Adipocyte (in vitro differentiated cells): ENCODE data around the gene CCR6.

ENCODE experiments used
- DNase-seq: peaks from one replicate; pipeline ENCODE4 v3.0.0-alpha.2; 2015; ENCODE audit warnings: low read depth
- H3K27me3 ChIP-seq: replicated peaks from 2 replicates; pipeline ENCODE4 v1.7.0; 2013; ENCODE audit warnings: mild to moderate bottlenecking, low read length, moderate library complexity; ENCODE audit not compliant: control insufficient read depth, insufficient read depth
- H3K36me3 ChIP-seq: 2 replicates; pipeline ENCODE4 v1.7.0; 2013; ENCODE audit warnings: low read length, mild to moderate bottlenecking, moderate library complexity; ENCODE audit not compliant: control insufficient read depth, insufficient read depth, severe bottlenecking
- H3K4me1 ChIP-seq: 2 replicates; pipeline ENCODE4 v1.7.0; 2013; ENCODE audit warnings: mild to moderate bottlenecking, low read length, moderate library complexity; ENCODE audit not compliant: control insufficient read depth, insufficient read depth
- H3K4me3 ChIP-seq: 2 replicates; pipeline ENCODE4 v1.7.0; 2013; ENCODE audit warnings: mild to moderate bottlenecking, low read length, moderate library complexity
- H3K9ac ChIP-seq: 2 replicates; pipeline ENCODE4 v1.7.0; 2013; ENCODE audit warnings: mild to moderate bottlenecking, low read length, moderate library complexity
- H3K9me3 ChIP-seq: 2 replicates; pipeline ENCODE4 v1.7.0; 2013; ENCODE audit warnings: mild to moderate bottlenecking, low read length, moderate library complexity; ENCODE audit not compliant: control insufficient read depth

The CCR6 gene

DNA sequence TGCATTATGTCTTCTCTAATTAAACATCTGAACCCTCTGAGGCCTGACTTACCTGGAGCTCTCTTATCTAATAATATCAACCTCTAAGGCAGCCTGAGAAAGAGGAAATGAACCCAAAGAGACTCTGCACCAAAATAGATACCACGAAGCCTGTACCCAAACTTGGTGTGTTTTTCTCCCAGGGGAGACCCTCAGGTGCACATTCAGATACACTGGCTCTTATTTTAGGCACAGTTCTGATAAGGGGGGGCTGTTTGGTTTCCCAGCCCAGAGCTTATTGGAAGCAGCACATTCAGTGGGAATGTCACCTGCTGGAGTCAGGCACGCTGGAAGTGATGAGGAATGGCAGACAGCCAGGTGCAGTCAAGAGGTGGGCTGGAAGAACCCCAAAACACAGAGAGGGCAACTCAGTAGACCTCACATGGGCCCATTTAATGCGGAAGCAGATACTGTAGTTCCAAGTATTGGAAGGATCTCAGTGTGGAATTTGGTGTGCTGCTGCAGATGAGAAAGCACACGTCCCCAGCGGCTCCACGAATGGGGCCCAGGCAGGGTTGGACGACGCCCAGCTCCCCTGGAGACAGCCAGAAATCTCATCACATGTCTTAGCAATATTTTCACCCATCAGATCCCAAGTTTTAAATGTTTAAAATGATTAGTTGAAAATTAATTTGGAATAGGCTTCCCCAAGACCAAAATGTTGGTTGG lies 9.7 kb upstream of the CCR6 start:
- Histone ChIP-seq H3K9me3 (no peaks in the 10 kb centered on the region), H3K4me3 (no peak overlapping the region), H3K4me1 (no peaks in the 10 kb centered on the region), H3K36me3 (no peaks in the 10 kb centered on the region), H3K27me3 (peaks cover 30% of the 10 kb centered on the region), H3K9ac (no peak overlapping the region)
- no peak for DNase-seq

DNA sequence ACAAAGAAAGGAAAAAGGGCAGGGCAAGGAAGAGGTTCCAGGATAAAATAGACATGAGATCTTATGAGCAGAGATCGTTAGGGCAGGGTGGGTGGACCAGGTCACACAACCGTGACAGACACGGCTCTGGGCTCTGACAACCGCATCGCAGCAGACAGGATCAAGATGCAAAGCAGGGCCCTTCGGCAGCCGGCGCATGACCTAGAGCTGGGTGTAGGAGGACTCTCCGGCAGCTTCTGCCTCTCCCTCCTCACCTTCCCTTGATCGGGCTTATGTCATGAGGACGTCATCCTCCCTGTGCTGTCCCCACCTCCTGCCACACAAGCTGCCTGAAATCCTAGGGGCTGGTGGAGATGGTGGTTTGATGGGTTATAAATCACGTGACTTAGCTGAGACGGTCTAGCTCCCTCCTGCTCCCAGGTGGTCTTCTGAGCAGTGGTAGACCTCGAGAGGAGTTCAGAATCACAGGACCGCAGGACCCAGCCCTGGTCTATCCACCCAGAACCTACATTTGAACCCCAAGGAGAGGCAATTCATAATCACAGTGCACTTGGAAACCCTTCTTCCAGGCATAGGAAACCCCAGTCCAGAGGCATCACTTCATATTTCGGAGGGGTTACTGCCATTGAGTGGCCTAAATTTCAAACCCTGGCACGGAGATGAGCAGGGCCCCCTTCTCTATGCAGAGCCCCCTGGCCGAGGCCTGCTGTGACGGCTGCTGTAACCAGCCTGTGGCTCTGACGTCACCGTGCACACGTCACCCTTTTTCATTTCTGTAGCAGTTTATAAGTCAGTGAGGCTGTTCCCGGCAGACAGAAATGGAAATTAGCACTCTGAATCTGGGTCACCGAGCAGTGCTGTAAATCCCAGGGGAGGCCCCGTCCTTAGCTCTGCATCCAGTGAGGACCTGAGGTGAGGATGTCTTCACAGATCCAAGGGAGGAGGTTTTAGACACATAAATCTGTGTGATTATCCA lies 8.7 kb upstream of the CCR6 start:
- no peak overlapping the region for H3K9ac ChIP-seq
- H3K4me1 ChIP-seq, result no peaks in the 10 kb centered on the region
- H3K36me3 ChIP-seq, result no peaks in the 10 kb centered on the region
- no peak overlapping the region for H3K4me3 ChIP-seq
- H3K27me3 ChIP-seq, result peaks cover 30% of the 10 kb centered on the region
- H3K9me3 ChIP-seq, result no peaks in the 10 kb centered on the region
- DNase-seq, result no peak

DNA sequence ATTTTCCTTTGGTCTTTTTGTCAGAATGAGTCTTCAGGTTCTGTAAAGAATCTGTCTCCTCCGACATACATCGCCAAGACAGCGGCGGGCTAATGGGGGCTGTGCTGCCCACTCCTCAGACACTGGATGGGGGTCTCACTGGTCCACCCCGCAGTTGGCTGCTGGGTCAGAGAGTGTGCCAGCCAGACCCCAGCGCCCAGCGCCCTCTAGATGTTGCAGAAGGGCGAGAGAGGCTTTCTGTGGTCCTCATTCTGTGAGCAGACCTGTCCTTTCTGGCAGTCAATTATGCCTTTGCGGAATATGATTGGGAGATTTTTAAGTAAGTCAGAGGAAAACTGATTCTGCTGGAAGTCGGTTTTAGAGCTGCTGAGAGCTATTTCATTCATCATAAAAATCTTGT lies 7.8 kb upstream of the CCR6 start:
- Histone ChIP-seq H3K9me3 (no peaks in the 10 kb centered on the region), H3K36me3 (no peaks in the 10 kb centered on the region), H3K9ac (no peak overlapping the region), H3K4me1 (no peaks in the 10 kb centered on the region), H3K4me3 (no peak overlapping the region), H3K27me3 (peaks cover 24% of the 10 kb centered on the region)
- no peak for DNase-seq

DNA sequence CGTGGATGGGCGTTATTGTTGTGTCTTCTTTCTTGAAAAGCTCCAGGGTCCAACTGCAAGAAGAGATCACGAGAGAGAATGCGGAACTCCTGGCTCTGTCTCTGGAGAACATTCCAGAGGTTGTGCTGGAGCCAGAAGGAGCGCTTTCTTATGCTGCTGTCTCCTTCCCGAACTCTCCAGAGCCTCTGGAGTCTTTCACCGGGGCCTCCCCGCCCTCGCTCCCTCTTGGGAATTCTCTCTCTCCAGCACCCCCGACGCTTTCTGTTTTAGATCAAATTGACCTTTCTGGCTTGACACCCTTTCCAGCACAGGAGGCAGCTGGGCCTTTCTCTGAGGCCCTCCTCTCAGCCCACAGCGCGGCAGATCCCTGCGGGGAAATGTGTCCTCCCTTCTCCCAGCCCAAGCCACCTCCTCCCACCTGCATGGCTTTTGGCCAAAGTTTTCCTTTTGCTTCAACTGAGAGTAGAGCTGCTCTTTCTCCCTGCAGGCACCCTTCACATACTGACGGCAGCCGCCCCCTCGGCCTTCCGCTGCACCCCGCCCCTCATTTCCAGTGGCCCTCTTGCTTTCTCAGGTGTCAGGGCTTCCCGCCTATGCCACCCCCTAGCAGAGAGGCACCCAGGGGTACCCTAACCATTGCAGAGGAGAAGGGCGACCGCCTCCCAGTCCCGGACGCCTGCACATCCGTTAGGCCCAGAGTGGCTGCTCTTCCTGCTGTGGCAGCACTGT lies 6.6 kb upstream of the CCR6 start:
- Histone ChIP-seq H3K9ac (no peak overlapping the region), H3K36me3 (no peaks in the 10 kb centered on the region), H3K27me3 (peaks cover 24% of the 10 kb centered on the region), H3K4me3 (peak overlapping the region; percentile 25), H3K4me1 (no peaks in the 10 kb centered on the region), H3K9me3 (peaks cover 2% of the 10 kb centered on the region)
- DNase-seq, result no peak

GRCh38 chr6:167116838-167117228 lies 6.1 kb upstream of the CCR6 start:
- H3K9ac ChIP-seq, result no peak overlapping the region
- H3K9me3 ChIP-seq, result peaks cover 2% of the 10 kb centered on the region
- no peaks in the 10 kb centered on the region for H3K36me3 ChIP-seq
- DNase-seq, result no peak
- H3K4me1 ChIP-seq, result no peaks in the 10 kb centered on the region
- H3K4me3 ChIP-seq, result no peak overlapping the region
- H3K27me3 ChIP-seq, result peaks cover 20% of the 10 kb centered on the region

- no peak overlapping the region for H3K4me3 ChIP-seq
- no peaks in the 10 kb centered on the region for H3K4me1 ChIP-seq
- H3K36me3 ChIP-seq, result no peaks in the 10 kb centered on the region
- peaks cover 2% of the 10 kb centered on the region for H3K9me3 ChIP-seq
- no peak overlapping the region for H3K9ac ChIP-seq
- DNase-seq, result no peak
- peaks cover 10% of the 10 kb centered on the region for H3K27me3 ChIP-seq
Measured at GRCh38 chr6:167118006-167118405, 4.9 kb upstream of the CCR6 start.

- Histone ChIP-seq H3K4me3 (no peak overlapping the region), H3K9me3 (peaks cover 2% of the 10 kb centered on the region), H3K4me1 (no peaks in the 10 kb centered on the region), H3K36me3 (no peaks in the 10 kb centered on the region), H3K27me3 (peaks cover 10% of the 10 kb centered on the region), H3K9ac (no peak overlapping the region)
- DNase-seq, result no peak
Measured at GRCh38 chr6:167118839-167119238, 4.1 kb upstream of the CCR6 start.

DNA sequence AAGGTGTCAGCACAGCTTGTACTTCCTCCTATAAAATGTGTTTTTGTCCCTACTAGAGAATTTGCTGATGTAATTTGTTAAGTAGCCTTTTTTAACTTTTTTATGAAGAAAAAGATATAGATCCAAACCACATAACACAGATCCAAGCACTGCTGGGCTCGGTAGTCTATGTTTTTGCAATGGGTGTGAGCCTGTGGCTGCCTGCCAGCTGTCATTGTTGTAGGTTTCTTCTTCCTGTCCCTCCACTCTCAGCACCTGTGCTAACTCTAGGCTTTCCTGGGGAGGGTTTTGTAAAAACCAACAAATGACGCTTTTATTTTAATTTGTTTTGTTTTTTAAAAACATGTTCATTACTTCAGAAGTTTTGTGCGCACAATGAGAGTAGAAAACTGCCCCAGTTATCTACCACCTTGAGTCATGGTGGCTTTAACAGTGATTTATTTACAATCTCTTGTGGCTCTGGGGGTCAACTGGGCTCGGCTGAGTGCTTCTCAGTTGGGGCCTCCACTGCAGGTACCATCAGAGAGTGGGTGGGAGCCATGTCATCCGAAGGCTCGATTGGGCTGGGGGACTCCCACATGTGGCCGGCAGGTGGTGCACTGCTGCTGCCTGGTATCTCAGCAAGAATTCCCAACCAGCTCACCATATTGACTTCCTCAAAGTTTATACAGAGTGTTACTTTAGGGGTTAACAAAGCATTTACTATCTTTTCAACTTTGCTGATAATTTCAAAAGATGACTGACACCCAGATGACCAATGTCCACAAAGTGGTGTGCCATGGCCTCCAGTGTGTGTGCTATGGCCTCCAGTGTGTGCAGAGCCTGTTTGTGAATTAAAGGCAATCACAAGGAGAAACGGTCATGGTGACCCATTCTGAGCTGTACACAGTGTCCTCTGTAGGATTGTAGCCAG lies 3.0 kb upstream of the CCR6 start:
- Histone ChIP-seq H3K9me3 (peaks cover 2% of the 10 kb centered on the region), H3K36me3 (no peaks in the 10 kb centered on the region), H3K27me3 (peaks cover 4% of the 10 kb centered on the region), H3K9ac (no peak overlapping the region), H3K4me1 (no peaks in the 10 kb centered on the region), H3K4me3 (no peak overlapping the region)
- DNase-seq, result no peak

- H3K4me3 ChIP-seq, result no peak overlapping the region
- H3K4me1 ChIP-seq, result no peaks in the 10 kb centered on the region
- no peaks in the 10 kb centered on the region for H3K36me3 ChIP-seq
- no peak overlapping the region for H3K9ac ChIP-seq
- peaks cover 2% of the 10 kb centered on the region for H3K9me3 ChIP-seq
- H3K27me3 ChIP-seq, result no peaks in the 10 kb centered on the region
- DNase-seq, result no peak
Measured at GRCh38 chr6:167120583-167120903, 2.4 kb upstream of the CCR6 start.

DNA sequence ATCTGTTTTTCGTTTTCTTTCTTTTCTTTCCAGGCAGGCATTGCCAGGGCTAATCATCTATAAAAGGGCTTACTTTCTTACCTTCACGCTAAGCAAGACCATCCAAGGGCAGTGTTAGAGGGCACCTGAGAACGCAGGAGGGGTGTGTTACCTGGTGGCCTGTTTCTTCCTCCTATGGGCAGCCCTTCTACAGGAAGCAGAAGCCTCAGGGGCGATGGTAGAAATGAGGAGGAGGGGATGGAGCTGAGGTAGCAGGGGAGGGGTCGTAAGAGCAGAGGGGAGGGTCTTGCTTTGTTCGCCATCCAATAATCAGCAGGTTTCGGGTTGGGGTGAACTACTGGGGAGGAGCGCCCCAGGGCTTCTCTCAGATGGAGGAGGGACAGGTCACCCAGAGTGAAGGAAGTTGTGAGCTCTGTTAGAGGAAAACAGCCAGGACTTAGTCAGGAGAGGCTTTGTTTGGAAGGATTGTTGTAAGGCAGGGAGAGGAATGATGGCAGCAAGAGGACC lies 1.5 kb upstream of the CCR6 start:
- DNase-seq, result no peak
- Histone ChIP-seq H3K9ac (no peak overlapping the region), H3K36me3 (no peaks in the 10 kb centered on the region), H3K4me1 (no peaks in the 10 kb centered on the region), H3K4me3 (no peak overlapping the region), H3K9me3 (peaks cover 2% of the 10 kb centered on the region), H3K27me3 (no peaks in the 10 kb centered on the region)
